Thyroid gland (tissue), 4 donors: ENCODE measurements around the gene APC2.

Experiments
- CTCF ChIP-seq, 6 experiments: fragments of 200-600 bp in 3 of 6; fragments of 450-650 bp in 3 of 6; sonication (generic) in 3 of 6; IDR thresholded peaks; one replicate each; pipeline ENCODE4 v1.5.1; 2016 to 2019; ENCODE audit warnings: antibody characterized with exemption in 6 of 6, mild to moderate bottlenecking in 2 of 6, inconsistent platforms in 1 of 6, moderate library complexity in 1 of 6
- POLR2A ChIP-seq, 2 donors: fragments of 450-650 bp; IDR thresholded peaks; one replicate each; pipeline ENCODE4 v1.6.1; 2017; ENCODE audit warnings: antibody characterized with exemption in 2 of 2, mild to moderate bottlenecking in 2 of 2, moderate library complexity in 1 of 2

- no peak for TF ChIP-seq CTCF (IDR thresholded peaks at IDR 0.05)
- no peak for TF ChIP-seq POLR2A (IDR thresholded peaks at IDR 0.05)
These were observed 11.0 kb upstream of the APC2 start for GRCh38 chr19:1438933-1439354.
